Astrocyte (in vitro differentiated cells and primary cell): ENCODE results near the gene PSKH1. TPM values are rescaled to one million over a fixed set of nuclear protein-coding genes. Genes with fewer than 3 reads are reported as not detected.

ENCODE experiments used
- DNase-seq: peaks from one replicate; pipeline ENCODE4 v3.0.0-alpha.2; 2010; ENCODE audit warnings: low read depth
- FAIRE-seq: peaks from 2 replicates; lab custom pipeline; 2011; peaks lifted over from hg19 to GRCh38; lab: Jason Lieb, UNC
- H2AFZ ChIP-seq: 2 replicates; pipeline ENCODE4 v1.6.0; 2012; ENCODE audit warnings: low read depth, low read length, inconsistent platforms
- H3K27ac ChIP-seq: 2 replicates; pipeline ENCODE4 v1.5.1; 2011; ENCODE audit warnings: low read depth, low read length, inconsistent platforms
- H3K27me3 ChIP-seq: 2 replicates; pipeline ENCODE4 v1.6.0; 2011; ENCODE audit warnings: low read length, inconsistent platforms; ENCODE audit not compliant: insufficient read depth
- H3K36me3 ChIP-seq: 2 replicates; pipeline ENCODE4 v1.5.1; 2011; ENCODE audit warnings: low read length, inconsistent platforms; ENCODE audit not compliant: insufficient read depth
- H3K4me1 ChIP-seq: 2 replicates; pipeline ENCODE4 v1.5.1; 2011; ENCODE audit warnings: low read length, inconsistent platforms; ENCODE audit not compliant: insufficient read depth
- H3K4me2 ChIP-seq: 2 replicates; pipeline ENCODE4 v1.6.0; 2012; ENCODE audit warnings: low read length, inconsistent platforms
- H3K4me3 ChIP-seq: 2 replicates; pipeline ENCODE4 v1.5.1; 2011; ENCODE audit warnings: low read depth, mild to moderate bottlenecking, low read length, inconsistent platforms; ENCODE audit not compliant: insufficient read depth
- H3K79me2 ChIP-seq: 2 replicates; pipeline ENCODE4 v1.6.0; 2012; ENCODE audit warnings: mild to moderate bottlenecking, low read length, inconsistent platforms; ENCODE audit not compliant: insufficient read depth
- H3K9ac ChIP-seq: 2 replicates; pipeline ENCODE4 v1.6.0; 2012; ENCODE audit warnings: mild to moderate bottlenecking, low read length, inconsistent platforms
- H3K9me3 ChIP-seq: 2 replicates; pipeline ENCODE4 v1.5.1; 2012; ENCODE audit warnings: low read depth, mild to moderate bottlenecking, low read length, inconsistent platforms; ENCODE audit not compliant: insufficient read depth
- H4K20me1 ChIP-seq: 2 replicates; pipeline ENCODE4 v1.6.0; 2012; ENCODE audit warnings: low read length, inconsistent platforms; ENCODE audit not compliant: insufficient read depth
- H3K27ac Mint-ChIP-seq: one replicate; pipeline ENCODE4 v1.8.0; 2021; ENCODE audit warnings: mild to moderate bottlenecking, mixed read lengths; ENCODE audit not compliant: unreplicated experiment
- H3K27me3 Mint-ChIP-seq: one replicate; pipeline ENCODE4 v1.8.0; 2021; ENCODE audit warnings: low read depth, mixed read lengths; ENCODE audit not compliant: unreplicated experiment
- H3K36me3 Mint-ChIP-seq: one replicate; pipeline ENCODE4 v1.8.0; 2021; ENCODE audit warnings: low read depth, mixed read lengths; ENCODE audit not compliant: unreplicated experiment
- H3K4me1 Mint-ChIP-seq: one replicate; pipeline ENCODE4 v1.8.0; 2021; ENCODE audit warnings: low read depth, mixed read lengths; ENCODE audit not compliant: unreplicated experiment
- H3K4me3 Mint-ChIP-seq: one replicate; pipeline ENCODE4 v1.8.0; 2021; ENCODE audit warnings: mild to moderate bottlenecking, moderate library complexity, mixed read lengths; ENCODE audit not compliant: unreplicated experiment
- H3K9me3 Mint-ChIP-seq: one replicate; pipeline ENCODE4 v1.8.0; 2021; ENCODE audit warnings: mild to moderate bottlenecking, mixed read lengths; ENCODE audit not compliant: unreplicated experiment
- EZH2 ChIP-seq: IDR thresholded peaks from 2 replicates; pipeline ENCODE4 v1.6.1; 2012; ENCODE audit warnings: mild to moderate bottlenecking, low read length, inconsistent platforms; ENCODE audit not compliant: insufficient read depth
- total RNA-seq: library from RNA; stranded (reverse); gene quantifications from 2 replicates; pipeline ENCODE4 v1.2.1, GENCODE V29; 2021
- TF ChIP-seq, protein P1 (sequence below): IDR thresholded peaks from 2 replicates; pipeline ENCODE4 v1.5.1; 2011; ENCODE audit warnings: low read depth, mild to moderate bottlenecking, inconsistent platforms, low read length, moderate library complexity; ENCODE audit not compliant: insufficient read depth

The PSKH1 gene
- total RNA-seq, 1 donor from 2014 or later: 27.3 TPM

DNA sequence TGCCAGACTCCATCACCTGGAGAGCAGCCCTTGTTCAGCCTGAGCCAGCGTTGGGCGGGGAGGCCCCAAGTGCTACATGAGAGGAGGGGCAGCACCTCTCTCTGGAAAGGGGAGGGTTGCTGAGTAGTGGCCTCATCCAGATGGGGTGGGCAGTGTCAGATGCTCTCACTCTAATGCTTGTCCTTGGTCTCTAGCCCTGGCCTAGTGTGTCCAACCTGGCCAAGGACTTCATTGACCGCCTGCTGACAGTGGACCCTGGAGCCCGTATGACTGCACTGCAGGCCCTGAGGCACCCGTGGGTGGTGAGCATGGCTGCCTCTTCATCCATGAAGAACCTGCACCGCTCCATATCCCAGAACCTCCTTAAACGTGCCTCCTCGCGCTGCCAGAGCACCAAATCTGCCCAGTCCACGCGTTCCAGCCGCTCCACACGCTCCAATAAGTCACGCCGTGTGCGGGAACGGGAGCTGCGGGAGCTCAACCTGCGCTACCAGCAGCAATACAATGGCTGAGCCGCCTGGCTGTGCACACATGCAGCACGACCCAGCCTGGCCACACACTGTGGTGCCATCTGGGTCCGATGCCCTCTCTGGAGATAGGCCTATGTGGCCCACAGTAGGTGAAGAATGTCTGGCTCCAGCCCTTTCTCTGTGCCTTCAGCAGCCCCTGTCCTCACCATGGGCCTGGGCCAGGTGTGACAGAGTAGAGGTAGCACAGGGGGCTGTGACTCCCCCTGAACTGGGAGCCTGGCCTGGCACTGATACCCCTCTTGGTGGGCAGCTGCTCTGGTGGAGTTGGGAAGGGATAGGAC lies 34.3 kb downstream of the PSKH1 start:
- FAIRE-seq (no peak), DNase-seq (no peak)
- Histone ChIP-seq H4K20me1 (peaks cover 63% of the 10 kb centered on the region), H3K4me2 (no peak overlapping the region), H3K79me2 (peaks cover 6% of the 10 kb centered on the region), H3K9ac (no peak overlapping the region), H3K9me3 (no peaks in the 10 kb centered on the region), H3K27me3 (no peaks in the 10 kb centered on the region), H2AFZ (no peak overlapping the region), H3K4me1 (no peaks in the 10 kb centered on the region), H3K27ac (no peak overlapping the region), H3K36me3 (peaks cover 3% of the 10 kb centered on the region), H3K4me3 (no peak overlapping the region)
- TF ChIP-seq, protein P1, sequence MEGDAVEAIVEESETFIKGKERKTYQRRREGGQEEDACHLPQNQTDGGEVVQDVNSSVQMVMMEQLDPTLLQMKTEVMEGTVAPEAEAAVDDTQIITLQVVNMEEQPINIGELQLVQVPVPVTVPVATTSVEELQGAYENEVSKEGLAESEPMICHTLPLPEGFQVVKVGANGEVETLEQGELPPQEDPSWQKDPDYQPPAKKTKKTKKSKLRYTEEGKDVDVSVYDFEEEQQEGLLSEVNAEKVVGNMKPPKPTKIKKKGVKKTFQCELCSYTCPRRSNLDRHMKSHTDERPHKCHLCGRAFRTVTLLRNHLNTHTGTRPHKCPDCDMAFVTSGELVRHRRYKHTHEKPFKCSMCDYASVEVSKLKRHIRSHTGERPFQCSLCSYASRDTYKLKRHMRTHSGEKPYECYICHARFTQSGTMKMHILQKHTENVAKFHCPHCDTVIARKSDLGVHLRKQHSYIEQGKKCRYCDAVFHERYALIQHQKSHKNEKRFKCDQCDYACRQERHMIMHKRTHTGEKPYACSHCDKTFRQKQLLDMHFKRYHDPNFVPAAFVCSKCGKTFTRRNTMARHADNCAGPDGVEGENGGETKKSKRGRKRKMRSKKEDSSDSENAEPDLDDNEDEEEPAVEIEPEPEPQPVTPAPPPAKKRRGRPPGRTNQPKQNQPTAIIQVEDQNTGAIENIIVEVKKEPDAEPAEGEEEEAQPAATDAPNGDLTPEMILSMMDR: no peak
- Mint-ChIP-seq H3K27ac (no peak overlapping the region), H3K4me3 (no peak overlapping the region), H3K27me3 (no peaks in the 10 kb centered on the region), H3K9me3 (no peaks in the 10 kb centered on the region), H3K36me3 (peaks cover 17% of the 10 kb centered on the region), H3K4me1 (peaks cover 2% of the 10 kb centered on the region)

DNA sequence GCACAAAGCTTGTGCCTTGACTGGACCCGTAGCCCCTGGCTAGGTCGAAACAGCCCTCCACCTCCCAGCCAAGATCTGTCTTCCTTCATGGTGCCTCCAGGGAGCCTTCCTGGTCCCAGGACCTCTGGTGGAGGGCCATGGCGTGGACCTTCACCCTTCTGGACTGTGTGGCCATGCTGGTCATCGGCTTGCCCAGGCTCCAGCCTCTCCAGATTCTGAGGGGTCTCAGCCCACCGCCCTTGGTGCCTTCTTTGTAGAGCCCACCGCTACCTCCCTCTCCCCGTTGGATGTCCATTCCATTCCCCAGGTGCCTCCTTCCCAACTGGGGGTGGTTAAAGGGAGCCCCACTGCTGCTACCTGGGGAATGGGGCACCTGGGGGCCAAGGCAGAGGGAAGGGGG lies 35.1 kb downstream of the PSKH1 start:
- Histone ChIP-seq H3K27ac (no peak overlapping the region), H4K20me1 (peaks cover 55% of the 10 kb centered on the region), H3K9ac (no peak overlapping the region), H3K36me3 (peaks cover 3% of the 10 kb centered on the region), H3K27me3 (no peaks in the 10 kb centered on the region), H3K79me2 (peaks cover 4% of the 10 kb centered on the region), H3K4me1 (no peaks in the 10 kb centered on the region), H3K4me3 (no peak overlapping the region), H3K9me3 (no peaks in the 10 kb centered on the region), H2AFZ (no peak overlapping the region), H3K4me2 (no peak overlapping the region)
- H3K9me3 Mint-ChIP-seq: no peaks in the 10 kb centered on the region
- H3K36me3 Mint-ChIP-seq: peaks cover 17% of the 10 kb centered on the region
- FAIRE-seq: no peak
- H3K27me3 Mint-ChIP-seq: no peaks in the 10 kb centered on the region
- no peaks in the 10 kb centered on the region for H3K4me1 Mint-ChIP-seq
- peak overlapping the region; percentile 57 for H3K4me3 Mint-ChIP-seq
- H3K27ac Mint-ChIP-seq: no peak overlapping the region
- no peak for DNase-seq
- TF ChIP-seq, protein P1: no peak
- no peak for TF ChIP-seq EZH2
